ENCODE data around the gene EIF4EBP2.

GRCh38 chr10:70396140-70396539, 7.8 kb upstream of the EIF4EBP2 start:
- no peak for TF ChIP-seq CTCF (optimal IDR thresholded peaks at IDR 0.05 in 1 of 3, IDR thresholded peaks at IDR 0.05 in 1 of 3, conservative IDR thresholded peaks at IDR 0.05 in 1 of 3; ENCODE audit: extremely low read depth in 1 of 3, insufficient read depth in 2 of 3, low read length in 3 of 3)
- no peak for TF ChIP-seq EZH2 (IDR thresholded peaks at IDR 0.05; ENCODE audit: low read length)
